ENCODE measurements around the gene SOS2. TPM values are rescaled to one million over a fixed set of nuclear protein-coding genes. Genes with fewer than 3 reads are reported as not detected.

SOS2 gene
- total RNA-seq, 4 donors from 2014 or later, result 45.9 to 82.8 (median 62.1) TPM

DNA sequence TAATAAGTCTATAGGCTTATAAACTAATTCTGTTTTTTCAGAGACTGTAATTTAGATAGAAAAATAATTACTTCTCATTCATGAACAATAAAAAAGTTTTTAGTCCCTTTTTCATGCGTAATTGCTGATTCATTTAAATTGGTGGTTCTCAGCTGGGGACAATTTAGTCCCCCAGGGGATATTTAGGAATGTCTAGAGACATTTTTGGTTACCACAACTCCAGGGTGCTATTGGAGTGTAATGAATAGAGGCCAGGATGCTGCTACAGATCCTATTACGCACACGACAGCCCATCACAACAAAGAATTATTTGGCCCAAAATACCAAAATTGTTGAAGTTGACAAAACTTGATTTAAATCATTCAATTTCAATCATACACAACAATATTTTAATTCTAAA lies 92.2 kb downstream of the SOS2 start:
- Histone ChIP-seq H3K36me3 (peaks cover 0 to 26% (median 5%) of the 10 kb centered on the region in 4 donors), H3K27me3 (no peaks in the 10 kb centered on the region), H3K27ac (no peak overlapping the region), H3K4me1 (no peaks in the 10 kb centered on the region), H3K4me3 (no peak overlapping the region), H3K9me3 (no peaks in the 10 kb centered on the region)
- intact Hi-C loops (cut with DNase I; ENCODE audit: low total_unique reads), result no loop called here
- 95% methylated on average over 3 of the region's 3 CpGs for WGBS, 2 donors (ENCODE audit: low coverage in 1 of 2)
- TF ChIP-seq EP300 (IDR thresholded peaks at IDR 0.05; ENCODE audit: low read depth) (no peak), POLR2A (IDR thresholded peaks at IDR 0.05) (no peak), POLR2AphosphoS5 (IDR thresholded peaks at IDR 0.05) (no peak)
- TF ChIP-seq, protein P1, sequence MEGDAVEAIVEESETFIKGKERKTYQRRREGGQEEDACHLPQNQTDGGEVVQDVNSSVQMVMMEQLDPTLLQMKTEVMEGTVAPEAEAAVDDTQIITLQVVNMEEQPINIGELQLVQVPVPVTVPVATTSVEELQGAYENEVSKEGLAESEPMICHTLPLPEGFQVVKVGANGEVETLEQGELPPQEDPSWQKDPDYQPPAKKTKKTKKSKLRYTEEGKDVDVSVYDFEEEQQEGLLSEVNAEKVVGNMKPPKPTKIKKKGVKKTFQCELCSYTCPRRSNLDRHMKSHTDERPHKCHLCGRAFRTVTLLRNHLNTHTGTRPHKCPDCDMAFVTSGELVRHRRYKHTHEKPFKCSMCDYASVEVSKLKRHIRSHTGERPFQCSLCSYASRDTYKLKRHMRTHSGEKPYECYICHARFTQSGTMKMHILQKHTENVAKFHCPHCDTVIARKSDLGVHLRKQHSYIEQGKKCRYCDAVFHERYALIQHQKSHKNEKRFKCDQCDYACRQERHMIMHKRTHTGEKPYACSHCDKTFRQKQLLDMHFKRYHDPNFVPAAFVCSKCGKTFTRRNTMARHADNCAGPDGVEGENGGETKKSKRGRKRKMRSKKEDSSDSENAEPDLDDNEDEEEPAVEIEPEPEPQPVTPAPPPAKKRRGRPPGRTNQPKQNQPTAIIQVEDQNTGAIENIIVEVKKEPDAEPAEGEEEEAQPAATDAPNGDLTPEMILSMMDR (IDR thresholded peaks at IDR 0.05), result no peak
- DNase-seq, result no peak
- in situ Hi-C loops (cut with MboI; ENCODE audit: low pct_ligation_motif_present in 1 of 4, low pct_unique_long_range_greater_than_20kb in 1 of 4, low sequenced_read_pairs in 3 of 4), result no loop called here

DNA sequence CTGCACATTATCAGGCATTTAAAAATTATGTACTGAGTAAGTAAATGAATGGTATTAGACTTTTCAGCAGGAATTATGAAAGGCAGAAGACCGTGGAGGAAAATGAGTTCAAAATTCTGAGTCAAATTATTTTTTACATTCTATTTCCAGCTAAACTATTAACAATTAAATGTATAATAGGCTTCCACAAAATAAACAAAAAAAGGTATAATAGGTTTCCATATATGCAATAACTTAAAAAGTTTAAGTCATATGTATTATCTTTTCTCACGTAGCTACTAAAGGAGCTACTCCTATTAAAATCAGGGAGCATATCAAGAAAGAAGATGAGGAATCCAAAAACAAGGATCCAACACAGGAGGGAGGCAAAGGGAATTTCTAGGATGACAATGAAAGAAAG lies 103.6 kb downstream of the SOS2 start:
- DNase-seq, result no peak
- WGBS, 2 donors (ENCODE audit: low coverage in 1 of 2), result 93 to 95% methylated on average over 2 of the region's 2 CpGs
- no peak for TF ChIP-seq POLR2A (IDR thresholded peaks at IDR 0.05)
- TF ChIP-seq EP300 (IDR thresholded peaks at IDR 0.05; ENCODE audit: low read depth), result no peak
- TF ChIP-seq POLR2AphosphoS5 (IDR thresholded peaks at IDR 0.05), result no peak
- TF ChIP-seq, protein P1 (IDR thresholded peaks at IDR 0.05), result no peak
- H3K4me1 ChIP-seq, result no peaks in the 10 kb centered on the region
- H3K9me3 ChIP-seq, result no peaks in the 10 kb centered on the region
- in situ Hi-C loops (cut with MboI; ENCODE audit: low pct_ligation_motif_present in 1 of 4, low pct_unique_long_range_greater_than_20kb in 1 of 4, low sequenced_read_pairs in 3 of 4) (no loop called here), intact Hi-C loops (cut with DNase I; ENCODE audit: low total_unique reads) (no loop called here)
- no peak overlapping the region for H3K4me3 ChIP-seq
- no peaks in the 10 kb centered on the region for H3K27me3 ChIP-seq
- H3K36me3 ChIP-seq, result peaks cover 0 to 52% (median 11%) of the 10 kb centered on the region in 4 donors
- no peak overlapping the region for H3K27ac ChIP-seq

DNA sequence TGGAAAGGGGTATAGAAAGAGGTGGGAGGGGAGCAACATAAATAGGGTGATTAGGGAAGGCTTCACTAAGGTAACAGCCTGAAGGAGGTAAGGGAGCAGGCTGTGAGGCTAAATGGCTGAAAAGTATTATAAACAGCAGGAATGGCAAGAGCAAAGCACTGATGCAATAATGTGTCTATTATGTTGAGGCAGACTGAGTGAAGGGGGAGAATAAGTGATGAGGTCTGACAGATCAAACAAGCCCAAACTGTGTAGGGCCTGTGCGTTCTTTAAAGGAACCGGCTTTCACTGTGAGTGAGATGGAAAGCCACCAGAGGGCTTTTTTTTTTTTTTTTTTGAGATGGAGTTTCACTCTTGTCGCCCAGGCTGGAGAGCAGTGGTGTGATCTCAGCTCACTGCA lies 108.3 kb downstream of the SOS2 start:
- Histone ChIP-seq H3K9me3 (no peaks in the 10 kb centered on the region), H3K27me3 (no peaks in the 10 kb centered on the region), H3K27ac (no peak overlapping the region), H3K36me3 (peaks cover 0 to 20% (median 3%) of the 10 kb centered on the region in 4 donors), H3K4me3 (no peak overlapping the region), H3K4me1 (no peaks in the 10 kb centered on the region)
- intact Hi-C loops (cut with DNase I; ENCODE audit: low total_unique reads), result no loop called here
- DNase-seq, result no peak
- 88 to 100% methylated on average over 2 to 3 of the region's 3 CpGs for WGBS, 2 donors (ENCODE audit: low coverage in 1 of 2)
- no peak for TF ChIP-seq POLR2A (IDR thresholded peaks at IDR 0.05)
- TF ChIP-seq EP300 (IDR thresholded peaks at IDR 0.05; ENCODE audit: low read depth), result no peak
- TF ChIP-seq POLR2AphosphoS5 (IDR thresholded peaks at IDR 0.05), result no peak
- TF ChIP-seq, protein P1 (IDR thresholded peaks at IDR 0.05), result no peak
- in situ Hi-C loops (cut with MboI; ENCODE audit: low pct_ligation_motif_present in 1 of 4, low pct_unique_long_range_greater_than_20kb in 1 of 4, low sequenced_read_pairs in 3 of 4), result loop anchor here in 1 of 4 donors (25.0 kb wide), 1 partner anchor 486 kb away; the partner anchor contains the start of gene DNAAF2

DNA sequence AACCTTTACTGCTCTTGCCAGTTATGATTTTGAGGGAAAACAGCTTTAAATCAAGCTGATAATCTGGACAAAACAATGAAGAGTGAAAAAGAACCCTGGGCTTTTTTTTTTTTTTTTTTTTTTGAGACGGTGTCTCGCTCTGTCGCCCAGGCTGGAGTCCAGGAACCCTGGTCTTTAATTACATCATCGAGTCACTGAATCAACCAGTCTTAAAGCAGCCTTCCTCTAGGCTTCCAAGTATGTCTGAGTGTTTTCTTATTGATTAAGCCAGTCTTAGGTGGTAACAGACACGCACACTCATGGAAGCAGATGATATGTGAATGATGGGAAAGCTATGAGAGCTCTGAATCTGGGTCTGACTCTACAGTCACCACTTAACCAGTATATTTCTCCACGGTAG lies 109.1 kb downstream of the SOS2 start:
- no peak overlapping the region for H3K27ac ChIP-seq
- 95% methylated on average over 6 of the region's 6 CpGs; no CpG with 5 or more reads in 1 of the 2 donors for WGBS, 2 donors (ENCODE audit: low coverage in 1 of 2)
- DNase-seq, result no peak
- no peaks in the 10 kb centered on the region for H3K27me3 ChIP-seq
- no peak overlapping the region for H3K4me3 ChIP-seq
- no peak for TF ChIP-seq EP300 (IDR thresholded peaks at IDR 0.05; ENCODE audit: low read depth)
- intact Hi-C loops (cut with DNase I; ENCODE audit: low total_unique reads), result no loop called here
- H3K9me3 ChIP-seq, result no peaks in the 10 kb centered on the region
- peaks cover 0 to 21% (median 5%) of the 10 kb centered on the region in 4 donors for H3K36me3 ChIP-seq
- in situ Hi-C loops (cut with MboI; ENCODE audit: low pct_ligation_motif_present in 1 of 4, low pct_unique_long_range_greater_than_20kb in 1 of 4, low sequenced_read_pairs in 3 of 4), result loop anchor here in 1 of 4 donors (25.0 kb wide), 1 partner anchor 485 kb away; the partner anchor contains the start of gene DNAAF2
- peaks cover 0 to under 1% (median 0%) of the 10 kb centered on the region in 4 donors for H3K4me1 ChIP-seq

- 68 to 95% methylated on average over 2 to 5 of the region's 5 CpGs for WGBS, 2 donors (ENCODE audit: low coverage in 1 of 2)
- peaks cover 0 to 21% (median 5%) of the 10 kb centered on the region in 4 donors for H3K36me3 ChIP-seq
- H3K4me1 ChIP-seq, result peaks cover 0 to 6% (median 3%) of the 10 kb centered on the region in 4 donors
- no peak overlapping the region for H3K4me3 ChIP-seq
- no peak for DNase-seq
- H3K27me3 ChIP-seq, result no peaks in the 10 kb centered on the region
- H3K9me3 ChIP-seq, result no peaks in the 10 kb centered on the region
- in situ Hi-C loops (cut with MboI; ENCODE audit: low pct_ligation_motif_present in 1 of 4, low pct_unique_long_range_greater_than_20kb in 1 of 4, low sequenced_read_pairs in 3 of 4) (loop anchor here in 1 of 4 donors (25.0 kb wide), 1 partner anchor 484 kb away; the partner anchor contains the start of gene DNAAF2), intact Hi-C loops (cut with DNase I; ENCODE audit: low total_unique reads) (no loop called here)
- TF ChIP-seq POLR2AphosphoS5 (IDR thresholded peaks at IDR 0.05), result no peak
- TF ChIP-seq EP300 (IDR thresholded peaks at IDR 0.05; ENCODE audit: low read depth), result no peak
- TF ChIP-seq, protein P1 (IDR thresholded peaks at IDR 0.05), result no peak
- TF ChIP-seq POLR2A (IDR thresholded peaks at IDR 0.05), result no peak
- no peak overlapping the region for H3K27ac ChIP-seq
These were observed 109.9 kb downstream of the SOS2 start for GRCh38 chr14:50121486-50121885.
